Naive B cell (primary cell): ENCODE measurements around the gene ZNF813. TPM values are rescaled to one million over a fixed set of nuclear protein-coding genes. Genes with fewer than 3 reads are reported as not detected.

Source experiments
- ATAC-seq, 2 donors: fragments of 150-1000 bp; cut with Tn5 transposase; 2 replicates each; pipeline ENCODE4 v1.10.0; 2021; ENCODE audit warnings: low read depth in 2 of 2, mild to moderate bottlenecking in 2 of 2, moderate library complexity in 2 of 2
- DNase-seq: peaks from one replicate; pipeline ENCODE4 v3.0.0; 2022
- H3K27ac Mint-ChIP-seq, 6 donors: one replicate each; pipeline ENCODE4 v1.8.0; 2020 to 2022; ENCODE audit warnings: mild to moderate bottlenecking in 6 of 6, mixed read lengths in 6 of 6, moderate library complexity in 5 of 6, inconsistent platforms in 2 of 6
- H3K27me3 Mint-ChIP-seq, 3 donors: one replicate each; pipeline ENCODE4 v1.8.0; 2021 to 2022; ENCODE audit warnings: mixed read lengths in 3 of 3, mild to moderate bottlenecking in 1 of 3
- H3K36me3 Mint-ChIP-seq, 2 donors: one replicate each; pipeline ENCODE4 v1.8.0; 2020 to 2022; ENCODE audit warnings: mixed read lengths in 2 of 2, inconsistent platforms in 1 of 2, mild to moderate bottlenecking in 1 of 2
- H3K4me1 Mint-ChIP-seq, 3 donors: one replicate each; pipeline ENCODE4 v1.8.0; 2020 to 2022; ENCODE audit warnings: mixed read lengths in 3 of 3, inconsistent platforms in 1 of 3, mild to moderate bottlenecking in 1 of 3, moderate library complexity in 1 of 3
- H3K4me3 Mint-ChIP-seq, 8 donors: one replicate each; pipeline ENCODE4 v1.8.0; 2020 to 2022; ENCODE audit warnings: mild to moderate bottlenecking in 8 of 8, mixed read lengths in 8 of 8, moderate library complexity in 8 of 8, inconsistent platforms in 2 of 8
- H3K9me3 Mint-ChIP-seq, 7 donors: one replicate each; pipeline ENCODE4 v1.8.0; 2020 to 2022; ENCODE audit warnings: mixed read lengths in 7 of 7, mild to moderate bottlenecking in 5 of 7, inconsistent platforms in 2 of 7, moderate library complexity in 1 of 7
- polyA plus RNA-seq, 6 donors: library from polyadenylated mRNA; unstranded; fragments of 300-500 nt; fragmentation: Illumina TruSeq; gene quantifications; one replicate each; pipeline ENCODE4 v1.2.3, GENCODE V29; 2021; ENCODE audit warnings: low read depth in 6 of 6

ZNF813 gene
- polyA plus RNA-seq, 6 donors from 2014 or later: 4.6 to 8.3 (median 6.0) TPM

- Mint-ChIP-seq H3K27me3 (peaks cover 0 to 3% (median 0%) of the 10 kb centered on the region in 3 donors), H3K4me1 (peaks cover 12 to 16% (median 15%) of the 10 kb centered on the region in 3 donors), H3K27ac (peak overlapping the region in 1 of 6 donors; percentile 61), H3K9me3 (peaks cover 4 to 22% (median 13%) of the 10 kb centered on the region in 7 donors), H3K4me3 (peak overlapping the region in 1 of 8 donors; percentile 76), H3K36me3 (peaks cover 0 to 17% of the 10 kb centered on the region in 2 donors)
- no peak for ATAC-seq
- no peak for DNase-seq
These were observed 50.6 kb downstream of the ZNF813 start for GRCh38 chr19:53518121-53518520.

- Mint-ChIP-seq H3K9me3 (peaks cover 4 to 22% (median 13%) of the 10 kb centered on the region in 7 donors), H3K27ac (no peak overlapping the region), H3K4me1 (peaks cover 12 to 16% (median 15%) of the 10 kb centered on the region in 3 donors), H3K36me3 (peaks cover under 1 to 17% of the 10 kb centered on the region in 2 donors), H3K4me3 (peak overlapping the region in 6 of 8 donors; percentile 6 to 76 (median 53)), H3K27me3 (peaks cover 0 to 3% (median 0%) of the 10 kb centered on the region in 3 donors)
- DNase-seq (no peak), ATAC-seq (no peak)
These were observed 51.2 kb downstream of the ZNF813 start for GRCh38 chr19:53518716-53519115.

- H3K27ac Mint-ChIP-seq: peak overlapping the region in 1 of 6 donors; percentile 3
- peaks cover 4 to 24% (median 14%) of the 10 kb centered on the region in 7 donors for H3K9me3 Mint-ChIP-seq
- H3K27me3 Mint-ChIP-seq: peaks cover 0 to 3% (median 0%) of the 10 kb centered on the region in 3 donors
- H3K36me3 Mint-ChIP-seq: peaks cover 4 to 17% of the 10 kb centered on the region in 2 donors
- ATAC-seq: no peak
- H3K4me1 Mint-ChIP-seq: peaks cover 12 to 16% (median 15%) of the 10 kb centered on the region in 3 donors
- no peak for DNase-seq
- H3K4me3 Mint-ChIP-seq: peak overlapping the region; percentile 12 to 76 (median 56)
These were observed 51.9 kb downstream of the ZNF813 start for GRCh38 chr19:53519446-53519845.

GRCh38 chr19:53520163-53520546 is 52.6 kb downstream of the ZNF813 start:
- H3K36me3 Mint-ChIP-seq: peaks cover 4 to 17% of the 10 kb centered on the region in 2 donors
- ATAC-seq: no peak
- peak overlapping the region; percentile 97 to 100 (median 100) for H3K4me3 Mint-ChIP-seq
- H3K27me3 Mint-ChIP-seq: peaks cover 0 to 3% (median 0%) of the 10 kb centered on the region in 3 donors
- no peak for DNase-seq
- peak overlapping the region in 5 of 6 donors; percentile 61 to 99 (median 97) for H3K27ac Mint-ChIP-seq
- peaks cover 12 to 16% (median 15%) of the 10 kb centered on the region in 3 donors for H3K4me1 Mint-ChIP-seq
- H3K9me3 Mint-ChIP-seq: peaks cover 4 to 26% (median 16%) of the 10 kb centered on the region in 7 donors

- peaks cover 4 to 23% of the 10 kb centered on the region in 2 donors for H3K36me3 Mint-ChIP-seq
- H3K27me3 Mint-ChIP-seq: peaks cover 0 to 3% (median 0%) of the 10 kb centered on the region in 3 donors
- peak overlapping the region; percentile 61 to 99 (median 98) for H3K27ac Mint-ChIP-seq
- peak overlapping the region; percentile 97 to 100 (median 100) for H3K4me3 Mint-ChIP-seq
- H3K4me1 Mint-ChIP-seq: peaks cover 12 to 16% (median 15%) of the 10 kb centered on the region in 3 donors
- DNase-seq (peak; percentile 89), ATAC-seq (peak; percentile 98)
- peaks cover 4 to 32% (median 20%) of the 10 kb centered on the region in 7 donors for H3K9me3 Mint-ChIP-seq
These were observed 53.2 kb downstream of the ZNF813 start for GRCh38 chr19:53520547-53521372.

- H3K4me3 Mint-ChIP-seq: peak overlapping the region; percentile 97 to 100 (median 100)
- peak overlapping the region; percentile 81 to 99 (median 98) for H3K27ac Mint-ChIP-seq
- H3K4me1 Mint-ChIP-seq: peaks cover 12 to 16% (median 15%) of the 10 kb centered on the region in 3 donors
- H3K9me3 Mint-ChIP-seq: peaks cover 4 to 38% (median 26%) of the 10 kb centered on the region in 7 donors
- DNase-seq (peak; percentile 7), ATAC-seq (peak in 1 of 2 donors; percentile 1)
- peaks cover 0 to 3% (median 0%) of the 10 kb centered on the region in 3 donors for H3K27me3 Mint-ChIP-seq
- H3K36me3 Mint-ChIP-seq: peaks cover 9 to 30% of the 10 kb centered on the region in 2 donors
These were observed 54.1 kb downstream of the ZNF813 start for GRCh38 chr19:53521373-53522202.

GRCh38 chr19:53525922-53526321 is 58.4 kb downstream of the ZNF813 start:
- Mint-ChIP-seq H3K9me3 (peaks cover 0 to 26% (median 15%) of the 10 kb centered on the region in 7 donors), H3K36me3 (peaks cover 9 to 17% of the 10 kb centered on the region in 2 donors), H3K27me3 (no peaks in the 10 kb centered on the region), H3K4me3 (no peak overlapping the region), H3K4me1 (peaks cover 10% of the 10 kb centered on the region in 3 donors), H3K27ac (no peak overlapping the region)
- ATAC-seq (no peak), DNase-seq (no peak)

GRCh38 chr19:53530622-53531021 is 63.1 kb downstream of the ZNF813 start:
- H3K4me3 Mint-ChIP-seq: no peak overlapping the region
- H3K4me1 Mint-ChIP-seq: no peaks in the 10 kb centered on the region
- no peaks in the 10 kb centered on the region for H3K27me3 Mint-ChIP-seq
- peaks cover 0 to 11% (median 8%) of the 10 kb centered on the region in 7 donors for H3K9me3 Mint-ChIP-seq
- no peak for ATAC-seq
- no peak overlapping the region for H3K27ac Mint-ChIP-seq
- no peak for DNase-seq
- H3K36me3 Mint-ChIP-seq: peaks cover 5 to 16% of the 10 kb centered on the region in 2 donors

GRCh38 chr19:53531457-53531856 is 63.9 kb downstream of the ZNF813 start:
- no peaks in the 10 kb centered on the region for H3K27me3 Mint-ChIP-seq
- H3K27ac Mint-ChIP-seq: no peak overlapping the region
- peaks cover 4 to 8% of the 10 kb centered on the region in 2 donors for H3K36me3 Mint-ChIP-seq
- H3K4me3 Mint-ChIP-seq: no peak overlapping the region
- H3K9me3 Mint-ChIP-seq: peaks cover 0 to 3% (median 2%) of the 10 kb centered on the region in 7 donors
- ATAC-seq (no peak), DNase-seq (no peak)
- H3K4me1 Mint-ChIP-seq: no peaks in the 10 kb centered on the region

GRCh38 chr19:53532362-53532761 is 64.8 kb downstream of the ZNF813 start:
- no peak overlapping the region for H3K27ac Mint-ChIP-seq
- DNase-seq (no peak), ATAC-seq (no peak)
- peaks cover 0 to 3% (median 0%) of the 10 kb centered on the region in 7 donors for H3K9me3 Mint-ChIP-seq
- H3K36me3 Mint-ChIP-seq: peaks cover 4 to 7% of the 10 kb centered on the region in 2 donors
- H3K27me3 Mint-ChIP-seq: no peaks in the 10 kb centered on the region
- H3K4me3 Mint-ChIP-seq: no peak overlapping the region
- no peaks in the 10 kb centered on the region for H3K4me1 Mint-ChIP-seq

- DNase-seq (no peak), ATAC-seq (no peak)
- Mint-ChIP-seq H3K36me3 (peaks cover 4 to 23% of the 10 kb centered on the region in 2 donors), H3K4me1 (peaks cover 11 to 14% (median 13%) of the 10 kb centered on the region in 3 donors), H3K4me3 (peak overlapping the region in 6 of 8 donors; percentile 26 to 96 (median 53)), H3K27me3 (peaks cover 0 to 7% (median 5%) of the 10 kb centered on the region in 3 donors), H3K9me3 (peaks cover 0 to 6% (median 0%) of the 10 kb centered on the region in 7 donors), H3K27ac (peak overlapping the region in 4 of 6 donors; percentile 100)
These were observed 68.7 kb downstream of the ZNF813 start for GRCh38 chr19:53536225-53536548.

- Mint-ChIP-seq H3K27ac (peak overlapping the region; percentile 100), H3K36me3 (peaks cover 4 to 23% of the 10 kb centered on the region in 2 donors), H3K9me3 (peaks cover 0 to 6% (median 0%) of the 10 kb centered on the region in 7 donors), H3K4me1 (peaks cover 11 to 20% (median 13%) of the 10 kb centered on the region in 3 donors), H3K4me3 (peak overlapping the region; percentile 93 to 98 (median 96)), H3K27me3 (peaks cover 0 to 7% (median 5%) of the 10 kb centered on the region in 3 donors)
- ATAC-seq (no peak), DNase-seq (no peak)
These were observed 69.6 kb downstream of the ZNF813 start for GRCh38 chr19:53537121-53537520.
